Activated T-cell treated with anti-CD3 and anti-CD28 coated beads for 24 hours (primary cell): ENCODE data around the gene ATP2B2.
"Not testable (repeated sequence)": the region's sequence is repeated elsewhere in the genome, so short reads cannot be mapped to it uniquely, and the experiment has no call there.

Experiments used
- DNase-seq: peaks from one replicate; pipeline ENCODE4 v3.0.0-alpha.2; 2020; ENCODE audit warnings: low read depth

Gene ATP2B2

GRCh38 chr3:10505050-10505790, at the start of gene ATP2B2:
Gene ATP2B2 (minus strand): TSS chr3:10505586. CDS start chr3:10449543, 56,043 bp downstream.
- DNase-seq = no peak

- no peak for DNase-seq
Observed at GRCh38 chr3:10554746-10555145, 49.4 kb upstream of the ATP2B2 start.

GRCh38 chr3:10554236-10554611, 48.8 kb upstream of the ATP2B2 start:
- DNase-seq = no peak

- DNase-seq = no peak
Observed at GRCh38 chr3:10553591-10554235, 48.3 kb upstream of the ATP2B2 start.

GRCh38 chr3:10552631-10552943, 47.2 kb upstream of the ATP2B2 start:
- DNase-seq = no peak

GRCh38 chr3:10551821-10552630, 46.6 kb upstream of the ATP2B2 start:
- DNase-seq = peak; percentile 74

GRCh38 chr3:10551139-10551538, 45.8 kb upstream of the ATP2B2 start:
- no peak for DNase-seq

GRCh38 chr3:10550705-10551104, 45.3 kb upstream of the ATP2B2 start:
- DNase-seq = no peak

GRCh38 chr3:10549617-10550230, 44.3 kb upstream of the ATP2B2 start:
- no peak for DNase-seq

- DNase-seq = peak; percentile 10
Observed at GRCh38 chr3:10548992-10549391, 43.6 kb upstream of the ATP2B2 start.

- DNase-seq = no peak
Observed at GRCh38 chr3:10547841-10548783, 42.7 kb upstream of the ATP2B2 start.

GRCh38 chr3:10547413-10547812, 42.0 kb upstream of the ATP2B2 start:
- no peak for DNase-seq

GRCh38 chr3:10546820-10547263, 41.5 kb upstream of the ATP2B2 start:
- no peak for DNase-seq

GRCh38 chr3:10546181-10546624, 40.8 kb upstream of the ATP2B2 start:
- no peak for DNase-seq

- no peak for DNase-seq
Observed at GRCh38 chr3:10542518-10542917, 37.1 kb upstream of the ATP2B2 start.

- not testable (repeated sequence) for DNase-seq
Observed at GRCh38 chr3:10540347-10540746, 35.0 kb upstream of the ATP2B2 start.

- no peak for DNase-seq
Observed at GRCh38 chr3:10534066-10534465, 28.7 kb upstream of the ATP2B2 start.

- no peak for DNase-seq
Observed at GRCh38 chr3:10533737-10534023, 28.3 kb upstream of the ATP2B2 start.

GRCh38 chr3:10532939-10533736, 27.8 kb upstream of the ATP2B2 start:
- no peak for DNase-seq

GRCh38 chr3:10531031-10531430, 25.6 kb upstream of the ATP2B2 start:
- no peak for DNase-seq

- no peak for DNase-seq
Observed at GRCh38 chr3:10530241-10530640, 24.9 kb upstream of the ATP2B2 start.
